Kidney (tissue), 14 donors: ENCODE measurements around the gene APMAP. TPM values are rescaled to one million over a fixed set of nuclear protein-coding genes. Genes with fewer than 3 reads are reported as not detected.
A peak's percentile ranks its signal among the peaks of the same experiment; 100 is the strongest.

Experiments used
- DNase-seq, 5 donors: peaks; one replicate each; pipeline ENCODE4 v3.0.0-alpha.2; 2013 to 2020
- FAIRE-seq: peaks from 2 replicates; lab custom pipeline; 2012; peaks lifted over from hg19 to GRCh38; lab: Jason Lieb, UNC
- H3K27ac ChIP-seq, 2 donors: one replicate each; pipeline ENCODE4 v1.7.0; 2013; ENCODE audit warnings: low read depth in 2 of 2, low read length in 2 of 2, inconsistent platforms in 1 of 2
- H3K27me3 ChIP-seq: one replicate; pipeline ENCODE4 v1.7.1; 2013; ENCODE audit warnings: low read length, inconsistent platforms; ENCODE audit not compliant: control insufficient read depth, insufficient read depth
- H3K36me3 ChIP-seq, 3 donors: one replicate each; pipeline versions ENCODE4 v1.7.0 to v1.7.1; 2013; ENCODE audit warnings: low read length in 3 of 3, control low read depth in 1 of 3, inconsistent platforms in 1 of 3; ENCODE audit not compliant: insufficient read depth in 3 of 3, control insufficient read depth in 2 of 3
- H3K4me1 ChIP-seq, 3 donors: one replicate each; pipeline versions ENCODE4 v1.7.0 to v1.7.1; 2013; ENCODE audit warnings: low read length in 3 of 3, inconsistent platforms in 1 of 3, low read depth in 1 of 3; ENCODE audit not compliant: control insufficient read depth in 2 of 3, insufficient read depth in 2 of 3
- H3K4me3 ChIP-seq, 3 donors: one replicate each; pipeline versions ENCODE4 v1.7.0 to v1.8.1; 2013; ENCODE audit warnings: low read length in 3 of 3, control low read depth in 1 of 3, inconsistent platforms in 1 of 3
- H3K9ac ChIP-seq, 3 donors: one replicate each; pipeline versions ENCODE4 v1.7.0 to v1.7.1; 2013; ENCODE audit warnings: low read length in 3 of 3, control low read depth in 1 of 3, inconsistent platforms in 1 of 3
- H3K9me3 ChIP-seq, 3 donors: one replicate each; pipeline versions ENCODE4 v1.7.0 to v1.7.1; 2013; ENCODE audit warnings: low read length in 3 of 3, control low read depth in 1 of 3, inconsistent platforms in 1 of 3; ENCODE audit not compliant: control insufficient read depth in 2 of 3, insufficient read depth in 1 of 3
- intact Hi-C: fragments of 100-400 bp; cut with DNase I; formaldehyde crosslinking; loops from one replicate; pipeline ENCODE4 v1.11.1; 2022
- polyA plus RNA-seq: library from polyadenylated mRNA; stranded (reverse); fragments of 350-450 nt; fragmentation: Illumina TruSeq; extraction: RNeasy Lipid Tissue Mini Kit (QIAGEN cat#74804); gene quantifications from one replicate; pipeline ENCODE4 v1.2.3, GENCODE V29; 2014; ENCODE audit warnings: low read depth, low replicate concordance; ENCODE audit not compliant: insufficient read depth
- total RNA-seq: library from RNA; stranded (reverse); fragmentation: NEBNext Ultra II Directional; extraction: Animal tissue kit (Norgen Biotek cat#: 25700); gene quantifications from one replicate; pipeline ENCODE4 v1.2.1, GENCODE V29; 2021
- TF ChIP-seq, protein P1 (sequence below): IDR thresholded peaks from 3 replicates; pipeline ENCODE4 v1.5.1; 2012; ENCODE audit warnings: mild to moderate bottlenecking, moderate library complexity, borderline replicate concordance; ENCODE audit not compliant: insufficient read depth; ENCODE audit errors: extremely low read depth
- donor health status: control.
- donor health status: control.
- donor health status: control.
- donor health status: control.
- donor health status: control.
- donor health status: DM: yes; HTN: yes; CAD: no.
- donor health status: Normal renal cell carcinoma (clear cell type).

The APMAP gene
- total and polyA plus RNA-seq, 2 donors from 2014 or later: 79.7 to 90.9 TPM

DNA sequence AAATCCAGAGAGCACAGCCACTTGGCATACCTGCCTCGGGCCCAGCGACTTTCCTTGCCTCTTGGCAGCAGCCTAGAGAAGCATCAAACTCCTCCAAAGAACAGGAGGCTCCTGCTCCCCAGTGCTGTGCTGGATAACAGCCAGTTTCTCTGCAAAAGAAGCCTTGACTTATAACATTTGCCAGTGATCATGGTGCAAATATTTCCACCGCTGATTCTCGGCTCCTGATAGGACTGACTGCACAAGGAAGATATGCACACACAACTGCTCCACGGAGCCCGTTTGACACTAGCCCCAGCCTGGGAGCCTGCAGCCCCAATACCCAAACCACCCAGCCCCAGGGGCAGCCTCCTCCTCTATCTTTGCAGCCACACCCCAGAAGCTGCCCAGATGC is 47.9 kb upstream of the APMAP start:
- H3K9ac ChIP-seq: peak overlapping the region in 1 of 3 donors; percentile 29
- H3K27me3 ChIP-seq: no peaks in the 10 kb centered on the region
- intact Hi-C loops: no loop called here
- H3K9me3 ChIP-seq: no peaks in the 10 kb centered on the region
- peak overlapping the region; percentile 71 to 74 for H3K27ac ChIP-seq
- no peak for FAIRE-seq
- no peak for DNase-seq
- no peaks in the 10 kb centered on the region for H3K36me3 ChIP-seq
- TF ChIP-seq, protein P1, sequence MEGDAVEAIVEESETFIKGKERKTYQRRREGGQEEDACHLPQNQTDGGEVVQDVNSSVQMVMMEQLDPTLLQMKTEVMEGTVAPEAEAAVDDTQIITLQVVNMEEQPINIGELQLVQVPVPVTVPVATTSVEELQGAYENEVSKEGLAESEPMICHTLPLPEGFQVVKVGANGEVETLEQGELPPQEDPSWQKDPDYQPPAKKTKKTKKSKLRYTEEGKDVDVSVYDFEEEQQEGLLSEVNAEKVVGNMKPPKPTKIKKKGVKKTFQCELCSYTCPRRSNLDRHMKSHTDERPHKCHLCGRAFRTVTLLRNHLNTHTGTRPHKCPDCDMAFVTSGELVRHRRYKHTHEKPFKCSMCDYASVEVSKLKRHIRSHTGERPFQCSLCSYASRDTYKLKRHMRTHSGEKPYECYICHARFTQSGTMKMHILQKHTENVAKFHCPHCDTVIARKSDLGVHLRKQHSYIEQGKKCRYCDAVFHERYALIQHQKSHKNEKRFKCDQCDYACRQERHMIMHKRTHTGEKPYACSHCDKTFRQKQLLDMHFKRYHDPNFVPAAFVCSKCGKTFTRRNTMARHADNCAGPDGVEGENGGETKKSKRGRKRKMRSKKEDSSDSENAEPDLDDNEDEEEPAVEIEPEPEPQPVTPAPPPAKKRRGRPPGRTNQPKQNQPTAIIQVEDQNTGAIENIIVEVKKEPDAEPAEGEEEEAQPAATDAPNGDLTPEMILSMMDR: no peak
- peaks cover 0 to 77% (median 73%) of the 10 kb centered on the region in 3 donors for H3K4me1 ChIP-seq
- no peak overlapping the region for H3K4me3 ChIP-seq

GRCh38 chr20:25039697-25040437 is 47.3 kb upstream of the APMAP start:
- intact Hi-C loops: no loop called here
- Histone ChIP-seq H3K27me3 (no peaks in the 10 kb centered on the region), H3K9ac (peak overlapping the region in 1 of 3 donors; percentile 29), H3K9me3 (no peaks in the 10 kb centered on the region), H3K36me3 (no peaks in the 10 kb centered on the region), H3K4me3 (no peak overlapping the region), H3K27ac (peak overlapping the region; percentile 71 to 74), H3K4me1 (peaks cover 0 to 73% (median 68%) of the 10 kb centered on the region in 3 donors)
- FAIRE-seq (no peak), DNase-seq (peak in 2 of 5 donors; percentile 56 to 85)
- TF ChIP-seq, protein P1: no peak

DNA sequence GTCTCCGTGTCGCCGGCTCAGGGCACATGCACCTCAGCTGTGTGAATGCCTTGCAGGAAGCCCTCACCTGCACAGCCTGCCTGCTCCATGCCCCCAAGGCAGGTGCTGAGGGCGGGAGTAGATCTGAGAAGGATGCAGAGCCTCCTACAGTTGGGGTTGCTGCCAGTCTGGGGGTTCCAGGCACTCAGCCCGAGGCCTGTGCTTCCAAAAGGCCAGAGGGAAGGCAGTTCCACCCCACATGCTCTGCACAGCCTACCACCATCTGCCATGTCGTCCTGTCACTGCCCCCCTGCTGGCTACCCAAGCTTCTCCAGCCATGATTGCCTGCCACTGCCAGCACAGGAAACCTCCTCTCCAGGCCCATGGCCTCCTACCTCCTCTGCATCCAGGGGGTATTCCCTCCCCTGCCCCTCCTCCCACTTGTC is 46.1 kb upstream of the APMAP start:
- DNase-seq: no peak
- H3K9me3 ChIP-seq: no peaks in the 10 kb centered on the region
- H3K27me3 ChIP-seq: no peaks in the 10 kb centered on the region
- peak overlapping the region; percentile 26 to 71 for H3K27ac ChIP-seq
- no peak overlapping the region for H3K4me3 ChIP-seq
- TF ChIP-seq, protein P1: no peak
- intact Hi-C loops: no loop called here
- FAIRE-seq: no peak
- peaks cover 0 to 73% (median 68%) of the 10 kb centered on the region in 3 donors for H3K4me1 ChIP-seq
- H3K36me3 ChIP-seq: no peaks in the 10 kb centered on the region
- H3K9ac ChIP-seq: no peak overlapping the region
